ENCODE results near the gene CD163L1. TPM values are rescaled to one million over a fixed set of nuclear protein-coding genes. Genes with fewer than 3 reads are reported as not detected.

The CD163L1 gene
- total RNA-seq, 1 experiment from 2014 or later = 8.8 TPM

DNA sequence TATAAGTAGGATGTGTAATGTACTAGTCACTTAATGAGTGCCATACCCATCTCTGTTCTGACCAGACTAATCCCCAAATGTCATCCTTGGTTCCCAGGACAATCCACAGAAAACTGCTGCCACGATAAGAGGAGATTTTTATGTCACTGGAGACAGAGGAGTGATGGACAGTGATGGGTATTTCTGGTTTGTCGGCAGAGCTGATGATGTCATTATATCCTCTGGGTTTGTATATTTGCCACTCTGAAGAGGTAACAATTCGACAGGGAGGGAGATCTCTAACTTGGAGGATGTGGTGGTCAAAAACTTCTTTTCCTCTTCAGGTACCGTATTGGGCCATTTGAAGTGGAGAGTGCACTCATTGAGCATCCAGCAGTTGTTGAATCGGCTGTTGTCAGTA, 119.8 kb downstream of the CD163L1 start:
- no peak for DNase-seq (ENCODE audit: low spot score)

DNA sequence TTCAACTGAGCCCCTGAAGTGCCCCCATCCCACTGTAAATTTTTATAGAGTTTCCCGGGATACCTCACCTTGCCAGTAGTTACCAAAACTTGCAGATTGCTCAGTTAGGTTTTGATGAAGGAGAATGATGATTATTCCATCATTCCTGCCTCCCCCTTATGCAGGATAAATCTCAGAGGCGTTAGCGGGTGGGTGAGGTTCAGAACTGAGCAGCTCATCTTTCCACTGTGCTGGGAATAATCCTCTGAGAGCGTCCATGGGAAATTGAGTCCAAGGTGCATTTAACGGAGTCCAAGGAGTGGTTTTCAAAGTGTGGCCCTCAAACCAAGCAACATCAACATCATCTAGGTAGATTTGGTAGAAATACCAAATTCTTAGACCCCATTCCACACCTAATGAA, 121.4 kb downstream of the CD163L1 start:
- DNase-seq (ENCODE audit: low spot score) = no peak

DNA sequence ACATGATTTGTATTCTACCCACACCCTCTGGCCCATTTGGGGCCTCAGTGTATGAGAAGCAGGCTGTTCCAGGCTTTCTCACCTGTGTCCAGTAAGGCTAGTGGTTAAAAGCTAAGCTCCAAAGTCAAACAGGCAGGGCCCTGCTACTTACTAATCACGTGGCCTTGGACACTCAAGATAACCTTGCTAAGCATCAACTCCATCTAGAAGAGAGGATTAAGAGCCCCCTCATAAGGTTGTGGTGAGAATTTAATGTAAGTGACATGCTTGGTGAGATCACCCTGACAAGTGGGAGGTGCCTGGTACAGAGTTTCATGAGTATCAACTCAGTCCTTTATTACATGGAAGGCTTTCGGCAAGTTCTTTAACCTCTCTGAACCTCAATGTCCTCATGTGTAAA, 122.3 kb downstream of the CD163L1 start:
- no peak for DNase-seq (ENCODE audit: low spot score)

DNA sequence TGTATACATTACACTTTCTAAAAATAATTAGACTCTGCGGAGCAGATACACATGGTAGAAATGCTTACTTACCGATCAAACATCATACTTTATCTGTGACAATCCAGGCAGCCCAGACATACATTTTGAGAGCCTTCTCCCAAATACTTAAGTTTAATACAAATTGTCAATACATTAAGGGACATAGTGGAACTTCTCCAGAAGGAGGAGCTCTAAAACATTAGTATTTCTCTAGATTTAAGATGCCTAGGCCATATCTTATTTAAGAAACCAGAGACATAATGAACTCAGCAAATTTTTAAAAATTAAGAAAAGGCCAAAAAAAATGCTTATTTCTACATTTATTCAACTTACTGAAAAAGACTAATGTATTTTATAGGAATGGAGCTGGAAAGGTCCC, 124.0 kb downstream of the CD163L1 start:
- DNase-seq (ENCODE audit: low spot score) = no peak

DNA sequence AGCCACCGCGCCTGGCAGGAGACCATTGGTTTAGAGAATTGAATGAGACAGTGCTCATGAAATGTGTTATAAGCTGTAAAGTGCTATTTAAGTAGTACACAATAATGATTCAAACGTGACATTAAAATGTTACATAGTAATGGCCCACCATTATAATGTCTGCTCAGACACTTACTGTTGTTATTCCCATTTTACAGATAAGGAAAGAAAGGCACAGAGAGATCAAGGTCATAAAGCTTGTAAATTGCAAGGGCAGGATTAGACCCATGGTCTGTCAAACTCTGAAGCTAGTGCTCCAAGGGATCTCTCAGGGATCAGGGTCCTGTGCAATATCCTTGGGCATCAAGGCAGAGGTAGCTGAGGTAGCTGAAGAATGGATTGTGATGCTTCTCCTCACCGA, 133.9 kb downstream of the CD163L1 start:
- no peak for DNase-seq (ENCODE audit: low spot score)

Other genes with a start within 250 kb of the CD163L1 start
- not detected in 2 replicates for gene ACSM4, start 140.1 kb downstream of the CD163L1 start, total RNA-seq (2014; rRNA removed; shearing (Covaris generic))
- gene CD163, start 59.6 kb upstream of the CD163L1 start, total RNA-seq (2014; rRNA removed; shearing (Covaris generic)) = 0.02 TPM in 1 of 2 replicates, not detected in the other
- gene APOBEC1, start 221.8 kb upstream of the CD163L1 start, total RNA-seq (2014; rRNA removed; shearing (Covaris generic)) = not detected in 2 replicates